Smooth muscle cell of the umbilical artery (primary cell): ENCODE results near the gene OR56A1. TPM values are rescaled to one million over a fixed set of nuclear protein-coding genes. Genes with fewer than 3 reads are reported as not detected.

Experiments used
- total RNA-seq: library from RNA; depleted of rRNA; stranded (reverse); fragments of >200 nt; gene quantifications from 2 replicates; pipeline ENCODE4 v1.2.3, GENCODE V29; 2014

The OR56A1 gene
- total RNA-seq = under 0.01 TPM in 1 of 2 replicates, not detected in the other

GRCh38 chr11:6030708-6031405, at the start of gene OR56A1:
OR56A1 (minus strand) TSS chr11:6030758; CDS start chr11:6027692, 3,066 bp downstream.

GRCh38 chr11:6006846-6007245, 23.7 kb downstream of the OR56A1 start, which contains the start of gene OR56A4:
OR56A4 (minus strand) TSS chr11:6006946; CDS start chr11:6002992, 3,954 bp downstream.

GRCh38 chr11:5986885-5987284, 43.7 kb downstream of the OR56A1 start, which contains the start of gene OR52L1:
OR52L1 (minus strand) TSS chr11:5986985; CDS start chr11:5986930, 55 bp downstream.

Other genes starting within 250 kb of the OR56A1 start
- not detected in 2 replicates for gene OR52N5, start 247.4 kb downstream of the OR56A1 start, total RNA-seq
- 0.09 TPM in 1 of 2 replicates, not detected in the other for gene OR52N1, start 239.5 kb downstream of the OR56A1 start, total RNA-seq
- gene OR52N2, start 221.8 kb downstream of the OR56A1 start, total RNA-seq = not detected in 2 replicates
- gene OR52E6, start 188.9 kb downstream of the OR56A1 start, total RNA-seq = not detected in 2 replicates
- gene OR52E8, start 173.1 kb downstream of the OR56A1 start, total RNA-seq = not detected in 2 replicates
- gene OR52E4, start 150.1 kb downstream of the OR56A1 start, total RNA-seq = not detected in 2 replicates
- gene OR52E5, start 137.6 kb downstream of the OR56A1 start, total RNA-seq = not detected in 2 replicates
- gene OR56A3, start 88.5 kb downstream of the OR56A1 start, total RNA-seq = not detected in 2 replicates
- gene OR56A5, start 62.3 kb downstream of the OR56A1 start, total RNA-seq = not detected in 2 replicates
- gene OR52L1, start 43.8 kb downstream of the OR56A1 start, total RNA-seq = not detected in 2 replicates
- gene OR56A4, start 23.8 kb downstream of the OR56A1 start, total RNA-seq = not detected in 2 replicates
- not detected in 2 replicates for gene OR56B4, start 76.9 kb upstream of the OR56A1 start, total RNA-seq
- gene OR52B2, start 139.6 kb upstream of the OR56A1 start, total RNA-seq = not detected in 2 replicates
- not detected in 2 replicates for gene OR52W1, start 168.5 kb upstream of the OR56A1 start, total RNA-seq
- not detected in 2 replicates for gene C11orf42, start 174.8 kb upstream of the OR56A1 start, total RNA-seq
- 9.5 and 15.3 TPM in 2 replicates for gene FHIP1B, start 203.9 kb upstream of the OR56A1 start, total RNA-seq
- gene CNGA4, start 208.3 kb upstream of the OR56A1 start, total RNA-seq = 0.09 TPM in 1 of 2 replicates, not detected in the other
- not detected in 2 replicates for gene CCKBR, start 229.1 kb upstream of the OR56A1 start, total RNA-seq